PC-3 (cell line): ENCODE measurements around the gene ASTN2. TPM values are rescaled to one million over a fixed set of nuclear protein-coding genes. Genes with fewer than 3 reads are reported as not detected.

Experiments
- ATAC-seq: fragments of 200-7000 bp; cut with Tn5 transposase; 2 replicates; pipeline ENCODE4 v1.9.1; 2020; ENCODE audit warnings: mild to moderate bottlenecking, moderate library complexity
- BruUV-seq: library from RNA; stranded (reverse); fragments of 400-500 nt; replicated peaks from 2 replicates; lab custom pipeline; 2021; lab: Mats Ljungman, UMichigan
- CTCF ChIA-PET: fragments of 300-600 bp; sonication (Branson Sonifier 250); formaldehyde crosslinking; loops from one replicate; lab custom pipeline; 2022; ENCODE audit warnings: antibody characterized with exemption; lab: Charles Lee
- POLR2A ChIA-PET: fragments of 300-600 bp; sonication (Branson Sonifier 250); formaldehyde crosslinking; loops from one replicate; lab custom pipeline; 2022; ENCODE audit warnings: antibody characterized with exemption; ENCODE audit not compliant: unreplicated experiment; lab: Charles Lee
- DNase-seq: peaks from one replicate; pipeline ENCODE4 v3.0.0-alpha.2; 2015
- H2AFZ ChIP-seq: fragments of 300-600 bp; sonication (generic); 2 replicates; pipeline ENCODE4 v1.6.0; 2016; ENCODE audit warnings: antibody characterized with exemption, low read length
- H3F3A ChIP-seq: fragments of 300-600 bp; sonication (generic); one replicate; pipeline ENCODE4 v1.6.0; 2017; ENCODE audit warnings: antibody characterized with exemption, low read length, control low read depth, mild to moderate bottlenecking; ENCODE audit not compliant: unreplicated experiment
- H3K27ac ChIP-seq: fragments of 300-600 bp; sonication (generic); 2 replicates; pipeline ENCODE4 v1.5.1; 2016; ENCODE audit warnings: mild to moderate bottlenecking, low read length
- H3K27me3 ChIP-seq: fragments of 300-600 bp; sonication (generic); 2 replicates; pipeline ENCODE4 v1.6.1; 2016; ENCODE audit warnings: low read length, mixed read lengths
- H3K36me3 ChIP-seq: fragments of 300-600 bp; sonication (generic); 2 replicates; pipeline ENCODE4 v1.6.1; 2016; ENCODE audit warnings: low read depth, mixed run types, low read length, mixed read lengths
- H3K4me1 ChIP-seq: fragments of 300-600 bp; sonication (generic); 2 replicates; pipeline ENCODE4 v1.5.1; 2016; ENCODE audit warnings: low read length; ENCODE audit not compliant: insufficient read depth
- H3K4me2 ChIP-seq: fragments of 300-600 bp; sonication (generic); 2 replicates; pipeline ENCODE4 v1.6.0; 2016; ENCODE audit warnings: low read length
- H3K4me3 ChIP-seq: fragments of 300-600 bp; sonication (generic); 2 replicates; pipeline ENCODE4 v1.5.1; 2016; ENCODE audit warnings: mild to moderate bottlenecking, low read length, mixed read lengths
- H3K79me2 ChIP-seq: fragments of 300-600 bp; sonication (generic); 2 replicates; pipeline ENCODE4 v1.6.1; 2017; ENCODE audit warnings: low read length, mixed read lengths
- H3K9ac ChIP-seq: fragments of 300-600 bp; sonication (generic); 2 replicates; pipeline ENCODE4 v1.6.0; 2016; ENCODE audit warnings: mild to moderate bottlenecking, low read length
- H3K9me2 ChIP-seq: fragments of 300-600 bp; sonication (generic); replicated peaks from 2 replicates; pipeline ENCODE4 v1.6.1; 2016; ENCODE audit warnings: mixed run types, low read length, mixed read lengths
- H3K9me3 ChIP-seq: fragments of 300-600 bp; sonication (generic); 2 replicates; pipeline ENCODE4 v1.6.1; 2016; ENCODE audit warnings: low read length, mixed read lengths
- H4K20me1 ChIP-seq: fragments of 300-600 bp; sonication (generic); 2 replicates; pipeline ENCODE4 v1.6.1; 2016; ENCODE audit warnings: low read length, mixed read lengths
- EZH2 ChIP-seq: fragments of 300-600 bp; sonication (generic); IDR thresholded peaks from one replicate; pipeline ENCODE4 v1.6.1; 2017; ENCODE audit warnings: antibody characterized with exemption, mild to moderate bottlenecking, low read length; ENCODE audit not compliant: unreplicated experiment
- EZH2phosphoT487 ChIP-seq: fragments of 300-600 bp; sonication (generic); IDR thresholded peaks from 2 replicates; pipeline ENCODE4 v1.6.1; 2018; ENCODE audit warnings: mild to moderate bottlenecking, antibody characterized with exemption, low read length, borderline replicate concordance
- intact Hi-C: fragments of 100-400 bp; cut with micrococcal nuclease; formaldehyde crosslinking; loops from 2 replicates; pipeline ENCODE4 v1.9.0; 2023
- total RNA-seq: library from RNA; depleted of rRNA; stranded (reverse); fragments of >200 nt; gene quantifications from 2 replicates; pipeline ENCODE4 v1.2.3, GENCODE V29; 2014
- TF ChIP-seq, protein P1 (sequence below): fragments of 300-600 bp; sonication (generic); conservative IDR thresholded peaks from 2 replicates; pipeline ENCODE4 v1.5.1; 2017; ENCODE audit warnings: antibody characterized with exemption, low read depth, mild to moderate bottlenecking, low read length

The ASTN2 gene
- total RNA-seq, 1 experiment from 2014 or later = 3.5 TPM

DNA sequence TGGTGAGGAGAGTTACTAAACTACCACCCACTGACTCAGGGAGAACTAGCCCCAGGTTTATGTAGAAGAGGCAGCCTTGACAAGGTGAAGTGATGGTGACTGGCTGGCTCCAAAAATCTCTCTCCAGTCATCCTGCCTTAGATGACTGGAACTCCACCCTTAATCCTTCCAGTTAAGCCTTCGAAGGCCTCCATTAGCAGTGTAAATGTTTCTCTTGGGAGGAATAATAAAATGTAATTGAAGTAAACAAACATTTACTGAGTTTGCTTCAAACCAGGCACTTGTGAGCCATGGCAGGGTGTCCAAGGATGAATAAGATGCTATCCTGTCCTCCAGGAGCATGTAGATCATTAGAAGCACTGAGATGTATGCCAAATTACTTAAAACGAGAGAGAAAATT, 35.5 kb downstream of the ASTN2 start:
- no TSS peak for BruUV-seq
- H3K4me1 ChIP-seq = no peaks in the 10 kb centered on the region
- TF ChIP-seq EZH2 = no peak
- no peak for TF ChIP-seq EZH2phosphoT487
- TF ChIP-seq, protein P1, sequence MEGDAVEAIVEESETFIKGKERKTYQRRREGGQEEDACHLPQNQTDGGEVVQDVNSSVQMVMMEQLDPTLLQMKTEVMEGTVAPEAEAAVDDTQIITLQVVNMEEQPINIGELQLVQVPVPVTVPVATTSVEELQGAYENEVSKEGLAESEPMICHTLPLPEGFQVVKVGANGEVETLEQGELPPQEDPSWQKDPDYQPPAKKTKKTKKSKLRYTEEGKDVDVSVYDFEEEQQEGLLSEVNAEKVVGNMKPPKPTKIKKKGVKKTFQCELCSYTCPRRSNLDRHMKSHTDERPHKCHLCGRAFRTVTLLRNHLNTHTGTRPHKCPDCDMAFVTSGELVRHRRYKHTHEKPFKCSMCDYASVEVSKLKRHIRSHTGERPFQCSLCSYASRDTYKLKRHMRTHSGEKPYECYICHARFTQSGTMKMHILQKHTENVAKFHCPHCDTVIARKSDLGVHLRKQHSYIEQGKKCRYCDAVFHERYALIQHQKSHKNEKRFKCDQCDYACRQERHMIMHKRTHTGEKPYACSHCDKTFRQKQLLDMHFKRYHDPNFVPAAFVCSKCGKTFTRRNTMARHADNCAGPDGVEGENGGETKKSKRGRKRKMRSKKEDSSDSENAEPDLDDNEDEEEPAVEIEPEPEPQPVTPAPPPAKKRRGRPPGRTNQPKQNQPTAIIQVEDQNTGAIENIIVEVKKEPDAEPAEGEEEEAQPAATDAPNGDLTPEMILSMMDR = no peak
- ATAC-seq (no peak), DNase-seq (no peak)
- H3F3A ChIP-seq = no peaks in the 10 kb centered on the region
- CTCF ChIA-PET = no interaction called here
- H3K9me3 ChIP-seq = no peaks in the 10 kb centered on the region
- no peak overlapping the region for H3K4me3 ChIP-seq
- no peaks in the 10 kb centered on the region for H3K9me2 ChIP-seq
- H3K27ac ChIP-seq = no peak overlapping the region
- no peaks in the 10 kb centered on the region for H3K79me2 ChIP-seq
- no peaks in the 10 kb centered on the region for H3K27me3 ChIP-seq
- H4K20me1 ChIP-seq = no peaks in the 10 kb centered on the region
- no peak overlapping the region for H3K9ac ChIP-seq
- no peak overlapping the region for H2AFZ ChIP-seq
- POLR2A ChIA-PET = no interaction called here
- no peak overlapping the region for H3K4me2 ChIP-seq
- no peaks in the 10 kb centered on the region for H3K36me3 ChIP-seq
- intact Hi-C loops = no loop called here

DNA sequence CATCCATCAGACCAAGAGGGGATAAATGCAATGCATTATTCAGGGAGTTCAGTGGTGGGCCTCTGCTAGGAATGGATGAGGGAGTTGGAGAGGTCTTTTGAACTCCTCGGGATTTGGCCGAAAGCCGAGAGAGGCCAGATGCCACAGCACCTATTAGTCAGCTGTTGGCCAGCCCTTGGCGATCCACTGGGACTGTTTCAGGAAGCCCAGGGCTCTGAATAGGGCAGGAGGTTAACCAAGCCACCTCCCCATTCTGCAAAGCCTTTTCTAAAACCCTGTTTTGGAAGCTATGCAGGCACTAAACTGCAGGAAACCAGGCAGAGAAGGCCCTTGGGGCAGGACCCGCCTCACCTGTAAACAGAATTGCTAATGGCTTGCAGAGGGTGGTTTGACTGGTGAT, 37.8 kb downstream of the ASTN2 start:
- Histone ChIP-seq H3K4me3 (no peak overlapping the region), H3K27me3 (no peaks in the 10 kb centered on the region), H3K27ac (no peak overlapping the region), H3K79me2 (no peaks in the 10 kb centered on the region), H3K4me1 (no peaks in the 10 kb centered on the region), H3F3A (no peaks in the 10 kb centered on the region), H3K36me3 (no peaks in the 10 kb centered on the region), H4K20me1 (no peaks in the 10 kb centered on the region), H3K4me2 (no peak overlapping the region), H3K9me2 (no peaks in the 10 kb centered on the region), H2AFZ (no peak overlapping the region), H3K9ac (no peak overlapping the region), H3K9me3 (no peaks in the 10 kb centered on the region)
- intact Hi-C loops = no loop called here
- BruUV-seq = no TSS peak
- ATAC-seq (no peak), DNase-seq (no peak)
- ChIA-PET CTCF (no interaction called here), POLR2A (no interaction called here)
- TF ChIP-seq, protein P1 = no peak
- TF ChIP-seq EZH2 (no peak), EZH2phosphoT487 (no peak)

DNA sequence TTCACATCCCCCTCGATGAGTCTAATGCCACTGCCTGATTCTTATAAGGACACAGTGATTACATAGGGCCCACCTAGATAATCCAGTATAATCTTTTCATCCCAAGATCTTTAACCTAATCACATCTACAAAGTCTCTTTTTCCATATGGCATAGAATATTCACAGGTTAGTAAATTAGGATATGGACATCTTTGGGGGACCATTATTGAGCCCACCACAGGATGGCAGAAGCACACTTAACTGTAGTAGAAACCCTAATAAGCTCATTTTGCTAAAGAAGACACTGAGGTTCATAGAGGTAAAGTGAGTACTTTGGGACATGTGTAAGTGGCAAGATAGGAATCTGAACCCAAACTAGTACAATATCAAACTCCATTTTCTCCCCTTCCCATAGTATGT, 38.9 kb downstream of the ASTN2 start:
- no peak overlapping the region for H3K27ac ChIP-seq
- H3K27me3 ChIP-seq = no peaks in the 10 kb centered on the region
- no peaks in the 10 kb centered on the region for H3K9me2 ChIP-seq
- ATAC-seq (no peak), DNase-seq (no peak)
- intact Hi-C loops = no loop called here
- ChIA-PET POLR2A (no interaction called here), CTCF (no interaction called here)
- H3K79me2 ChIP-seq = no peaks in the 10 kb centered on the region
- no peak overlapping the region for H3K4me2 ChIP-seq
- no peaks in the 10 kb centered on the region for H4K20me1 ChIP-seq
- no peaks in the 10 kb centered on the region for H3F3A ChIP-seq
- H3K4me3 ChIP-seq = no peak overlapping the region
- no TSS peak for BruUV-seq
- H2AFZ ChIP-seq = no peak overlapping the region
- TF ChIP-seq, protein P1 = no peak
- TF ChIP-seq EZH2 (no peak), EZH2phosphoT487 (no peak)
- H3K4me1 ChIP-seq = no peaks in the 10 kb centered on the region
- H3K36me3 ChIP-seq = no peaks in the 10 kb centered on the region
- no peaks in the 10 kb centered on the region for H3K9me3 ChIP-seq
- H3K9ac ChIP-seq = no peak overlapping the region
